ENCODE measurements around the gene UQCRC1.

DNA sequence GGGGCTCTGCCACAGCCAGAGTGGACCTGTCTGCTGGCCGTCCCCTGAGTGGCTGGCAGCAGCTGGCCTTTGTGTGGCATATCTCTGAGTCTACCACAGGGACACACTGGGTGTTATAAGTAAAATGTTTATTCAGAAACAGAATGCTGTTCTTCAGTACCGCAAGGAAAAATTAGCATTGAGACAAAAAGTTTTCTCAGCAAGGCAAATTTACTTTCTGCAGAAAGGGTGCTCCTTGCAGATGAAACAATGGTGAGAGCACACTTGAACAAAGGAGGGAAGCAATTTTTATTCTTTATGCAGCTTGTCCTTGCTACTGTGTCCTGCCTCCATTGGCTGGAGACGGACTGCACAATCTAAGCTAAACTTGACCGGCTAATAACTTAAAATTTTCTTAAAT lies 8.1 kb upstream of the UQCRC1 start:
- TF ChIP-seq, protein P1, sequence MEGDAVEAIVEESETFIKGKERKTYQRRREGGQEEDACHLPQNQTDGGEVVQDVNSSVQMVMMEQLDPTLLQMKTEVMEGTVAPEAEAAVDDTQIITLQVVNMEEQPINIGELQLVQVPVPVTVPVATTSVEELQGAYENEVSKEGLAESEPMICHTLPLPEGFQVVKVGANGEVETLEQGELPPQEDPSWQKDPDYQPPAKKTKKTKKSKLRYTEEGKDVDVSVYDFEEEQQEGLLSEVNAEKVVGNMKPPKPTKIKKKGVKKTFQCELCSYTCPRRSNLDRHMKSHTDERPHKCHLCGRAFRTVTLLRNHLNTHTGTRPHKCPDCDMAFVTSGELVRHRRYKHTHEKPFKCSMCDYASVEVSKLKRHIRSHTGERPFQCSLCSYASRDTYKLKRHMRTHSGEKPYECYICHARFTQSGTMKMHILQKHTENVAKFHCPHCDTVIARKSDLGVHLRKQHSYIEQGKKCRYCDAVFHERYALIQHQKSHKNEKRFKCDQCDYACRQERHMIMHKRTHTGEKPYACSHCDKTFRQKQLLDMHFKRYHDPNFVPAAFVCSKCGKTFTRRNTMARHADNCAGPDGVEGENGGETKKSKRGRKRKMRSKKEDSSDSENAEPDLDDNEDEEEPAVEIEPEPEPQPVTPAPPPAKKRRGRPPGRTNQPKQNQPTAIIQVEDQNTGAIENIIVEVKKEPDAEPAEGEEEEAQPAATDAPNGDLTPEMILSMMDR (conservative IDR thresholded peaks at IDR 0.05 in 1 of 2, IDR thresholded peaks at IDR 0.05 in 1 of 2; ENCODE audit: low read depth in 1 of 2, low read length in 2 of 2): no peak
- no peak for TF ChIP-seq EZH2 (IDR thresholded peaks at IDR 0.05; ENCODE audit: low read length, missing control alignments)
